Measurements from ENCODE around the gene FRMPD4. TPM values are rescaled to one million over a fixed set of nuclear protein-coding genes. Genes with fewer than 3 reads are reported as not detected.

The FRMPD4 gene
- total RNA-seq, 5 donors from 2014 or later (not counting 1 experiment from before 2014, with no cell fraction given) = not detected

- ChIA-PET CTCF (interaction anchor here in 1 of 2 donors (0.6 kb wide), 1 partner anchor 98 kb away, joined by 3 read pairs; no protein-coding TSS in a partner anchor), POLR2A (no interaction called here)
- H3K27ac Mint-ChIP-seq = no peak overlapping the region
- Histone ChIP-seq H3K27me3 (replicated peaks in 1 of 2; ENCODE audit: control insufficient read depth in 2 of 2, extremely low read depth in 1 of 2, insufficient read depth in 2 of 2, low read length in 1 of 2) (no peaks in the 10 kb centered on the region), H3K4me3 (ENCODE audit: control insufficient read depth in 1 of 2, extremely low read depth in 1 of 2, low read length in 1 of 2) (no peak overlapping the region), H3K36me3 (ENCODE audit: control insufficient read depth in 2 of 2, extremely low read depth in 1 of 2, insufficient read depth in 1 of 2, low read length in 1 of 2) (no peaks in the 10 kb centered on the region), H3K4me1 (ENCODE audit: control insufficient read depth in 1 of 2, extremely low read depth in 1 of 2, insufficient read depth in 2 of 2, low read length in 2 of 2) (no peaks in the 10 kb centered on the region), H3K9me3 (no peaks in the 10 kb centered on the region), H3K27ac (ENCODE audit: low read length) (no peak overlapping the region)
- no peaks in the 10 kb centered on the region for H3K36me3 Mint-ChIP-seq
- H3K4me3 Mint-ChIP-seq = no peak overlapping the region
- ATAC-seq (replicated peaks in 1 of 4) = no peak
- no peaks in the 10 kb centered on the region for H3K9me3 Mint-ChIP-seq
- no peaks in the 10 kb centered on the region for H3K4me1 Mint-ChIP-seq
- WGBS (ENCODE audit: insufficient coverage) = no CpG with 5 or more reads among the region's 2 CpGs
- H3K27me3 Mint-ChIP-seq = peaks cover 0 to 10% of the 10 kb centered on the region in 2 donors
- DNase-seq = no peak
Measured at GRCh38 chrX:12360383-12360782, 222.1 kb downstream of the FRMPD4 start.

GRCh38 chrX:12360986-12361598 is 222.8 kb downstream of the FRMPD4 start:
- ChIA-PET POLR2A (no interaction called here), CTCF (interaction anchor here in 1 of 2 donors (0.6 kb wide), 1 partner anchor 99 kb away, joined by 3 read pairs; no protein-coding TSS in a partner anchor)
- Histone ChIP-seq H3K36me3 (ENCODE audit: control insufficient read depth in 2 of 2, extremely low read depth in 1 of 2, insufficient read depth in 1 of 2, low read length in 1 of 2) (no peaks in the 10 kb centered on the region), H3K27me3 (replicated peaks in 1 of 2; ENCODE audit: control insufficient read depth in 2 of 2, extremely low read depth in 1 of 2, insufficient read depth in 2 of 2, low read length in 1 of 2) (no peaks in the 10 kb centered on the region), H3K4me3 (ENCODE audit: control insufficient read depth in 1 of 2, extremely low read depth in 1 of 2, low read length in 1 of 2) (no peak overlapping the region), H3K4me1 (ENCODE audit: control insufficient read depth in 1 of 2, extremely low read depth in 1 of 2, insufficient read depth in 2 of 2, low read length in 2 of 2) (no peaks in the 10 kb centered on the region), H3K9me3 (no peaks in the 10 kb centered on the region), H3K27ac (ENCODE audit: low read length) (no peak overlapping the region)
- Mint-ChIP-seq H3K9me3 (no peaks in the 10 kb centered on the region), H3K4me3 (no peak overlapping the region), H3K27me3 (peaks cover 0 to 10% of the 10 kb centered on the region in 2 donors), H3K27ac (no peak overlapping the region), H3K4me1 (no peaks in the 10 kb centered on the region), H3K36me3 (no peaks in the 10 kb centered on the region)
- ATAC-seq (replicated peaks in 1 of 4) (no peak), DNase-seq (no peak)

- H3K9me3 Mint-ChIP-seq = no peaks in the 10 kb centered on the region
- Histone ChIP-seq H3K9me3 (no peaks in the 10 kb centered on the region), H3K27me3 (replicated peaks in 1 of 2; ENCODE audit: control insufficient read depth in 2 of 2, extremely low read depth in 1 of 2, insufficient read depth in 2 of 2, low read length in 1 of 2) (no peaks in the 10 kb centered on the region), H3K4me3 (ENCODE audit: control insufficient read depth in 1 of 2, extremely low read depth in 1 of 2, low read length in 1 of 2) (no peak overlapping the region), H3K4me1 (ENCODE audit: control insufficient read depth in 1 of 2, extremely low read depth in 1 of 2, insufficient read depth in 2 of 2, low read length in 2 of 2) (no peaks in the 10 kb centered on the region), H3K36me3 (ENCODE audit: control insufficient read depth in 2 of 2, extremely low read depth in 1 of 2, insufficient read depth in 1 of 2, low read length in 1 of 2) (no peaks in the 10 kb centered on the region), H3K27ac (ENCODE audit: low read length) (no peak overlapping the region)
- no peaks in the 10 kb centered on the region for H3K4me1 Mint-ChIP-seq
- no peak overlapping the region for H3K4me3 Mint-ChIP-seq
- DNase-seq (no peak), ATAC-seq (replicated peaks in 1 of 4) (no peak)
- POLR2A ChIA-PET = no interaction called here
- peaks cover 0 to 14% of the 10 kb centered on the region in 2 donors for H3K27me3 Mint-ChIP-seq
- H3K27ac Mint-ChIP-seq = no peak overlapping the region
- WGBS (ENCODE audit: insufficient coverage) = no CpG with 5 or more reads among the region's 2 CpGs
- CTCF ChIA-PET = no interaction called here
- no peaks in the 10 kb centered on the region for H3K36me3 Mint-ChIP-seq
Measured at GRCh38 chrX:12363216-12363615, 224.9 kb downstream of the FRMPD4 start.

GRCh38 chrX:12366440-12366839 is 228.2 kb downstream of the FRMPD4 start:
- H3K27me3 Mint-ChIP-seq = peaks cover 0 to 14% of the 10 kb centered on the region in 2 donors
- no peaks in the 10 kb centered on the region for H3K36me3 Mint-ChIP-seq
- Histone ChIP-seq H3K9me3 (no peaks in the 10 kb centered on the region), H3K36me3 (ENCODE audit: control insufficient read depth in 2 of 2, extremely low read depth in 1 of 2, insufficient read depth in 1 of 2, low read length in 1 of 2) (no peaks in the 10 kb centered on the region), H3K4me3 (ENCODE audit: control insufficient read depth in 1 of 2, extremely low read depth in 1 of 2, low read length in 1 of 2) (no peak overlapping the region), H3K27ac (ENCODE audit: low read length) (no peak overlapping the region), H3K4me1 (ENCODE audit: control insufficient read depth in 1 of 2, extremely low read depth in 1 of 2, insufficient read depth in 2 of 2, low read length in 2 of 2) (no peaks in the 10 kb centered on the region), H3K27me3 (replicated peaks in 1 of 2; ENCODE audit: control insufficient read depth in 2 of 2, extremely low read depth in 1 of 2, insufficient read depth in 2 of 2, low read length in 1 of 2) (no peaks in the 10 kb centered on the region)
- CTCF ChIA-PET = no interaction called here
- no peak overlapping the region for H3K4me3 Mint-ChIP-seq
- POLR2A ChIA-PET = no interaction called here
- no peak for DNase-seq
- no peak for ATAC-seq (replicated peaks in 1 of 4)
- no peaks in the 10 kb centered on the region for H3K4me1 Mint-ChIP-seq
- WGBS (ENCODE audit: insufficient coverage) = no CpG with 5 or more reads among the region's 2 CpGs
- no peak overlapping the region for H3K27ac Mint-ChIP-seq
- H3K9me3 Mint-ChIP-seq = no peaks in the 10 kb centered on the region

- no peak for ATAC-seq (replicated peaks in 1 of 4)
- ChIA-PET CTCF (no interaction called here), POLR2A (no interaction called here)
- no peaks in the 10 kb centered on the region for H3K27me3 ChIP-seq (replicated peaks in 1 of 2; ENCODE audit: control insufficient read depth in 2 of 2, extremely low read depth in 1 of 2, insufficient read depth in 2 of 2, low read length in 1 of 2)
- H3K9me3 Mint-ChIP-seq = no peaks in the 10 kb centered on the region
- no peaks in the 10 kb centered on the region for H3K36me3 Mint-ChIP-seq
- H3K4me3 Mint-ChIP-seq = no peak overlapping the region
- H3K36me3 ChIP-seq (ENCODE audit: control insufficient read depth in 2 of 2, extremely low read depth in 1 of 2, insufficient read depth in 1 of 2, low read length in 1 of 2) = no peaks in the 10 kb centered on the region
- H3K27me3 Mint-ChIP-seq = peaks cover 0 to 14% of the 10 kb centered on the region in 2 donors
- WGBS (ENCODE audit: insufficient coverage) = 76% methylated on average over 10 of the region's 11 CpGs
- no peak overlapping the region for H3K4me3 ChIP-seq (ENCODE audit: control insufficient read depth in 1 of 2, extremely low read depth in 1 of 2, low read length in 1 of 2)
- no peaks in the 10 kb centered on the region for H3K4me1 ChIP-seq (ENCODE audit: control insufficient read depth in 1 of 2, extremely low read depth in 1 of 2, insufficient read depth in 2 of 2, low read length in 2 of 2)
- no peaks in the 10 kb centered on the region for H3K9me3 ChIP-seq
- H3K27ac Mint-ChIP-seq = no peak overlapping the region
- no peaks in the 10 kb centered on the region for H3K4me1 Mint-ChIP-seq
- no peak for DNase-seq
- H3K27ac ChIP-seq (ENCODE audit: low read length) = no peak overlapping the region
Measured at GRCh38 chrX:12367254-12367653, 229.0 kb downstream of the FRMPD4 start.

- no peak overlapping the region for H3K4me3 ChIP-seq (ENCODE audit: control insufficient read depth in 1 of 2, extremely low read depth in 1 of 2, low read length in 1 of 2)
- no peaks in the 10 kb centered on the region for H3K36me3 ChIP-seq (ENCODE audit: control insufficient read depth in 2 of 2, extremely low read depth in 1 of 2, insufficient read depth in 1 of 2, low read length in 1 of 2)
- Mint-ChIP-seq H3K27me3 (peaks cover 0 to 13% of the 10 kb centered on the region in 2 donors), H3K27ac (no peak overlapping the region), H3K4me3 (no peak overlapping the region), H3K9me3 (no peaks in the 10 kb centered on the region), H3K4me1 (no peaks in the 10 kb centered on the region), H3K36me3 (no peaks in the 10 kb centered on the region)
- DNase-seq = no peak
- H3K4me1 ChIP-seq (ENCODE audit: control insufficient read depth in 1 of 2, extremely low read depth in 1 of 2, insufficient read depth in 2 of 2, low read length in 2 of 2) = no peaks in the 10 kb centered on the region
- POLR2A ChIA-PET = no interaction called here
- WGBS (ENCODE audit: insufficient coverage) = no CpG with 5 or more reads among the region's 3 CpGs
- CTCF ChIA-PET = no interaction called here
- no peaks in the 10 kb centered on the region for H3K9me3 ChIP-seq
- no peak for ATAC-seq (replicated peaks in 1 of 4)
- H3K27me3 ChIP-seq (replicated peaks in 1 of 2; ENCODE audit: control insufficient read depth in 2 of 2, extremely low read depth in 1 of 2, insufficient read depth in 2 of 2, low read length in 1 of 2) = no peaks in the 10 kb centered on the region
- H3K27ac ChIP-seq (ENCODE audit: low read length) = no peak overlapping the region
Measured at GRCh38 chrX:12370497-12370986, 232.3 kb downstream of the FRMPD4 start.

- Mint-ChIP-seq H3K27me3 (peaks cover 0 to 11% of the 10 kb centered on the region in 2 donors), H3K9me3 (no peaks in the 10 kb centered on the region), H3K36me3 (no peaks in the 10 kb centered on the region), H3K4me3 (no peak overlapping the region), H3K4me1 (no peaks in the 10 kb centered on the region), H3K27ac (no peak overlapping the region)
- ChIA-PET POLR2A (no interaction called here), CTCF (no interaction called here)
- ATAC-seq (replicated peaks in 1 of 4) = no peak
- no peaks in the 10 kb centered on the region for H3K36me3 ChIP-seq (ENCODE audit: control insufficient read depth in 2 of 2, extremely low read depth in 1 of 2, insufficient read depth in 1 of 2, low read length in 1 of 2)
- no peak overlapping the region for H3K4me3 ChIP-seq (ENCODE audit: control insufficient read depth in 1 of 2, extremely low read depth in 1 of 2, low read length in 1 of 2)
- H3K9me3 ChIP-seq = no peaks in the 10 kb centered on the region
- DNase-seq = no peak
- no CpG with 5 or more reads among the region's 6 CpGs for WGBS (ENCODE audit: insufficient coverage)
- H3K27ac ChIP-seq (ENCODE audit: low read length) = no peak overlapping the region
- no peaks in the 10 kb centered on the region for H3K27me3 ChIP-seq (replicated peaks in 1 of 2; ENCODE audit: control insufficient read depth in 2 of 2, extremely low read depth in 1 of 2, insufficient read depth in 2 of 2, low read length in 1 of 2)
- H3K4me1 ChIP-seq (ENCODE audit: control insufficient read depth in 1 of 2, extremely low read depth in 1 of 2, insufficient read depth in 2 of 2, low read length in 2 of 2) = no peaks in the 10 kb centered on the region
Measured at GRCh38 chrX:12372111-12372510, 233.8 kb downstream of the FRMPD4 start.
